NT2/D1 (cell line): ENCODE data around the gene ZNF618.

Experiments used
- DNase-seq: peaks from one replicate; pipeline ENCODE4 v3.0.0-alpha.2; 2011; ENCODE audit warnings: low read depth, low spot score
- H3K27me3 ChIP-seq: 2 replicates; pipeline ENCODE4 v1.6.0; 2011; ENCODE audit warnings: mild to moderate bottlenecking; ENCODE audit not compliant: insufficient read length, insufficient read depth
- H3K36me3 ChIP-seq: 2 replicates; pipeline ENCODE4 v1.6.1; 2011; ENCODE audit warnings: mild to moderate bottlenecking, low read length, mixed read lengths; ENCODE audit not compliant: insufficient read depth, insufficient read length
- H3K4me1 ChIP-seq: 2 replicates; pipeline ENCODE4 v1.5.1; 2011; ENCODE audit not compliant: insufficient read depth, insufficient read length
- H3K4me3 ChIP-seq: 2 replicates; pipeline ENCODE4 v1.5.1; 2011; ENCODE audit warnings: low read depth; ENCODE audit not compliant: insufficient read length
- H3K9ac ChIP-seq: 2 replicates; pipeline ENCODE4 v1.6.0; 2011; ENCODE audit warnings: low read depth; ENCODE audit not compliant: insufficient read length
- H3K9me3 ChIP-seq: 2 replicates; pipeline ENCODE4 v1.5.1; 2011; ENCODE audit warnings: mild to moderate bottlenecking, low read length; ENCODE audit not compliant: insufficient read depth
- SUZ12 ChIP-seq: IDR thresholded peaks from 2 replicates; pipeline ENCODE4 v1.6.1; 2011; ENCODE audit not compliant: insufficient read length, insufficient read depth; ENCODE audit errors: extremely low read depth
- YY1 ChIP-seq: IDR thresholded peaks from 2 replicates; pipeline ENCODE4 v1.6.1; 2011; ENCODE audit not compliant: insufficient read length, insufficient read depth
- ZNF274 ChIP-seq: IDR thresholded peaks from 2 replicates; pipeline ENCODE4 v1.6.1; 2011; ENCODE audit warnings: mild to moderate bottlenecking, low read depth, low read length

Gene ZNF618

GRCh38 chr9:113934829-113935676 lies 58.9 kb downstream of the ZNF618 start:
- H3K4me3 ChIP-seq, result no peak overlapping the region

GRCh38 chr9:113935677-113936380 lies 59.7 kb downstream of the ZNF618 start:
- no peak for DNase-seq
- Histone ChIP-seq H3K4me1 (no peaks in the 10 kb centered on the region), H3K9me3 (peaks cover 4% of the 10 kb centered on the region; the same call in 1 of the 2 replicates), H3K36me3 (peaks cover 2% of the 10 kb centered on the region), H3K27me3 (no peaks in the 10 kb centered on the region), H3K9ac (no peak overlapping the region), H3K4me3 (no peak overlapping the region)
- no peak for TF ChIP-seq SUZ12
- TF ChIP-seq YY1, result no peak
- TF ChIP-seq ZNF274, result no peak

More at GRCh38 chr9:113934829-113935676, 58.9 kb downstream of the ZNF618 start:
- Histone ChIP-seq H3K9ac (no peak overlapping the region), H3K36me3 (peaks cover 2% of the 10 kb centered on the region), H3K4me1 (no peaks in the 10 kb centered on the region), H3K27me3 (no peaks in the 10 kb centered on the region), H3K9me3 (peaks cover 4% of the 10 kb centered on the region; the same call in 1 of the 2 replicates)
- TF ChIP-seq ZNF274 (no peak), YY1 (no peak), SUZ12 (no peak)
- no peak for DNase-seq

DNA sequence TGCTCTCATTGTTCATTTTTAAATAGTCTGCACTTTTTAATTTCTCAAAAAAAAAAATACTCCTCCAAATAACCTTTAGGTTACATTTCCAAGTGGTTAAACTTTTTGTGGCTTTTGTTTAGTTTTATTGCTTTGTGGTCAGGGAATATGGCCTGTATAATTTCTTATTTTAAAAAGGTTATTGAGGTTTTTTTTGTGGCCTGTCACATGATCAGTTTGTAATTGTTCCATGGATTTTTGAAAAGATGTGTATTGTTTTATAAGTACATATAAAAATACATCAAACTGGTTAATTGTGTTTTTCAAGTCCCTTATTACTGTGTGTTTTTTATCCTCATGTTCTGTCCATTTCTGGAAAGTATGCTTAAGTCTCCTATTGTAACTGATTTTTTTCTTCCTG lies 64.0 kb downstream of the ZNF618 start:
- DNase-seq, result no peak
- Histone ChIP-seq H3K4me1 (no peaks in the 10 kb centered on the region), H3K9ac (no peak overlapping the region), H3K27me3 (no peaks in the 10 kb centered on the region), H3K36me3 (peaks cover 7% of the 10 kb centered on the region), H3K4me3 (no peak overlapping the region), H3K9me3 (peaks cover 4% of the 10 kb centered on the region; the same call in 1 of the 2 replicates)
- TF ChIP-seq YY1, result no peak
- TF ChIP-seq ZNF274, result no peak

- H3K4me1 ChIP-seq, result no peaks in the 10 kb centered on the region
- TF ChIP-seq SUZ12 (no peak), ZNF274 (no peak), YY1 (no peak)
- DNase-seq, result no peak
- H3K27me3 ChIP-seq, result no peaks in the 10 kb centered on the region
- no peak overlapping the region for H3K4me3 ChIP-seq
- H3K9me3 ChIP-seq, result peaks cover 4% of the 10 kb centered on the region; the same call in 1 of the 2 replicates
- no peak overlapping the region for H3K9ac ChIP-seq
- H3K36me3 ChIP-seq, result peaks cover 5% of the 10 kb centered on the region
Measured at GRCh38 chr9:113941056-113941455, 64.9 kb downstream of the ZNF618 start.

DNA sequence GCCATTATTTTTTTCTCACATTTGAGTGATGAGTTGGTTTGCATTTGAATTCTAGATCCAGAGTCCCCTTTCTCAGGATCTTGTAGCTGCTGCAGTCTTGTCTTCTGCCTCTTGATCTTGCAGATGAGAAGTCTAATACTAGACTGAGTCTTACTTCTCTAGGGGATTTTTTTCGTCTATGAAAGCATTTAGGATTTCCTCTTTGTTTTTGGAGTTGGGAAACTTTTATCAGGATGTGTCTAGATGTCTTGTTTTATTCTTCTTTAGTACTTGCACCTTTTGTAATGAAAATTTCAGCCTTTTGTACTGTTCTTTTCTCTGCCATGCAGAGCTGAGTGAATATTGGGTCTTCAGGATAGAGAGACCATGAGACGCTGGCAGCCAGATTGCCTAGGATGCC lies 65.4 kb downstream of the ZNF618 start:
- Histone ChIP-seq H3K27me3 (no peaks in the 10 kb centered on the region), H3K4me3 (no peak overlapping the region), H3K4me1 (no peaks in the 10 kb centered on the region), H3K9me3 (peaks cover 4% of the 10 kb centered on the region; the same call in 1 of the 2 replicates), H3K36me3 (peaks cover 5% of the 10 kb centered on the region), H3K9ac (no peak overlapping the region)
- TF ChIP-seq SUZ12 (no peak), YY1 (no peak), ZNF274 (no peak)
- DNase-seq, result no peak

DNA sequence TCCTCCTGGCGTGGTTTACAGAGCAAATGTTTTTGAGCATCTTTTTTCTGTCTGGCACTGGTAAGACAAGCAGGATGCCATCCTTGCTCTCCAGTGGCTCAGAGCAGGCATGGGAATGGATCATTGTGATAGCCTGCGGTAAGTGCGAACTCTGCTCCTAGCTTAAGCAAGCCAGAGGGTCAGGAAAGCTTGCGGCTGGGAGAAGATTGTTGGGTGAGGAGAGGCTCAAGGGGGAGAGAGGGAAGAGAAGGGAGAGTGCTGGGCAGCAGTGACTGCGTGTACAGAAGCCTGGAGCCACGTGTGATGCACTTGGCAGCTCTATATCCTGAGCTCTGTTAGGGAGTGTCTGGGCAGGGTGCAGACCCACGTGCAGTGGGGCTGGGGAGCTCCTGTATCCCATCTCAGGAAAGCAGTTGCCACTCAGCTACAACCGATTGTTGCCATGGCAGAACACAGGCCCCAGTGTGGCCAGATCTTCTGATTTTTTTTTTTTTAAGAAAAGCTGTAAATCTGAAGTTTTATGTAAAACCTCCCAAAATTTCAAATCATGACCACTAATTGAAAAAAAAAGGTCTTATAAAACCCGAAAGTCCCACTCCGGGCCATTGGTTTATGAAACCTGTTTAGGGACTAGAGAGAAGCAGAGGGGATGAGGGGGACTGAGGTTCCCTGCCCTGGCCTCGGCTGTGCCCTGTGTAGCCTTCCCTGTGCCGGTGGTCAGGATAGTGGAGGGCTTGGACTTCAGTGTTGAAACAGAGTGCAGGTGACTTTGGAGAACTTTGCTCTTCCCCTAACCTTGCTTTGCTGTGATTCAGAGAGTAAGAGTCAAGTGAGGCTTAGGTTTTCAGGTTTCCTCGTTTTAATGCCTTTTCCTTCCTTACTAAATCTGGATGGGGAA lies 67.3 kb downstream of the ZNF618 start:
- H3K9me3 ChIP-seq, result peaks cover 4% of the 10 kb centered on the region; the same call in 1 of the 2 replicates
- TF ChIP-seq YY1, result no peak
- TF ChIP-seq ZNF274, result no peak
- TF ChIP-seq SUZ12, result no peak
- no peak overlapping the region for H3K4me3 ChIP-seq
- no peaks in the 10 kb centered on the region for H3K4me1 ChIP-seq
- H3K36me3 ChIP-seq, result peaks cover 8% of the 10 kb centered on the region
- no peak overlapping the region for H3K9ac ChIP-seq
- no peaks in the 10 kb centered on the region for H3K27me3 ChIP-seq
- DNase-seq, result no peak
